Measurements from ENCODE around the gene DPEP2. TPM values are rescaled to one million over a fixed set of nuclear protein-coding genes. Genes with fewer than 3 reads are reported as not detected.
"Not testable (repeated sequence)": the region's sequence is repeated elsewhere in the genome, so short reads cannot be mapped to it uniquely, and the experiment has no call there.

The DPEP2 gene
- total and polyA plus RNA-seq, 5 experiments from 2014 or later: 29.0 to 157 (median 47.9) TPM

- no peak for DNase-seq
- Mint-ChIP-seq H3K9me3 (no peaks in the 10 kb centered on the region), H3K27me3 (no peaks in the 10 kb centered on the region), H3K4me3 (no peak overlapping the region), H3K27ac (peak overlapping the region in 9 of 10 donors; percentile 24 to 94 (median 54)), H3K36me3 (peaks cover 0 to 10% (median 0%) of the 10 kb centered on the region in 3 donors), H3K4me1 (peaks cover 22 to 40% (median 33%) of the 10 kb centered on the region in 4 donors)
- ATAC-seq: no peak
- POLR2A ChIA-PET: interaction anchor here (0.7 to 2.1 kb wide), 5 partner anchors 17 to 72 kb away, joined by 3 to 7 read pairs (median 4); no protein-coding TSS in a partner anchor
Observed at GRCh38 chr16:67988675-67989074, 10.6 kb downstream of the DPEP2 start.

DNA sequence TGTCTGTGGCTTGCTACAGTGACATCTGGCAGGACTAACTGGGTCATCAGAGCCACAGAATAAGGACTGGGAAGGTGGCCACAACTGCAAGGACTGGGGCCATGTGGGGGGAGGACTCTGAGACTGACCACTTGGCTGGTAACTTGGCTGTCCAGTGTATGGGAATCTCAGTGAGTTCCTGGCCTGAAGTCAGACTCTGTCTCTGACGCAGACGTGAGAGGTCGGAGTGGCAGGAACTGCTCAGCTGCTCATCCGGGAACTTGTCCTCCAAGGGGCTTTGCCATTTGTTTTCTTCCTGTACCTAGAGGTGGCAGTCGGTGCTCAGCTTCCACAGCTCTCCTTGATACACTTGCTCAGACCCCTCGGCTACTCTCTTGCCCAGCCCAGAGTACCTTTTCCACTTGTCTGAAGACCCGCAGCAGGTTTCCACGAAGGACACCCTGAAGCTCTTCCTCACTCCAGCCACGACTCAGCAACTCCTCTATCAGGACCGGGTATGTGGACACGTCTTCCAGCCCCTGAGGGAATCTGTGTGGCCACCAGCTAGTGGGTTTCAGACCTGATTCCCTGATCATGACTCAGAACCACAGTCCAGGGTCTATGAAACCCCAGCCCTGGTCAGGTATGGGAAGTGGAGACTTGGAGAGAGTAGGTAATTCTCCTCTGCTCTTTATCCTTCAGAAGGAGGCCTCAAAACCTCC lies 11.7 kb downstream of the DPEP2 start:
- POLR2A ChIA-PET: interaction anchor here (0.5 to 2.1 kb wide), 6 partner anchors 12 to 102 kb away, joined by 3 to 7 read pairs (median 3); no protein-coding TSS in a partner anchor
- Mint-ChIP-seq H3K9me3 (no peaks in the 10 kb centered on the region), H3K27ac (peak overlapping the region; percentile 53 to 94 (median 82)), H3K36me3 (peaks cover 0 to 10% (median 0%) of the 10 kb centered on the region in 3 donors), H3K27me3 (no peaks in the 10 kb centered on the region), H3K4me3 (peak overlapping the region in 1 of 10 donors; percentile 34), H3K4me1 (peaks cover 22 to 42% (median 32%) of the 10 kb centered on the region in 4 donors)
- DNase-seq: no peak
- ATAC-seq: no peak

DNA sequence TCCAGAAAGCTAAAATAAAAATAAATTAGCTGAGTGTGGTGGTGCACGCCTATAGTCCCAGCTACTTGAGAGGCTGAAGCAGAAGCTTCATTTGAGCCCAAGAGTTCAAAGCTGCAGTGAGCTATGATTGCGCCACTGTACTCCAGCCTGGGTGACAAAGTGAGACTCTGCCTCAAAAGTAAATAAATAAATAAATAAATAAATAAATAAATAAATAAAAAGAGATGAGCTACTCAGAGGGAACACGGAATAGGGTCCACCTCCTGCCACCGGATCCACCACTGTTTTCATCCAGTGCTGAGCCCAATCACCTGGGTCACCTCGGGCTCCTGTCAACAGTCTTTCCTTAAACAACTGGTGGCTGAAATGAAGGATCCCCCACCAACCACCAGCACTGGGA lies 12.3 kb downstream of the DPEP2 start:
- Mint-ChIP-seq H3K27me3 (no peaks in the 10 kb centered on the region), H3K4me1 (peaks cover 22 to 37% (median 28%) of the 10 kb centered on the region in 4 donors)
- ATAC-seq: no peak

DNA sequence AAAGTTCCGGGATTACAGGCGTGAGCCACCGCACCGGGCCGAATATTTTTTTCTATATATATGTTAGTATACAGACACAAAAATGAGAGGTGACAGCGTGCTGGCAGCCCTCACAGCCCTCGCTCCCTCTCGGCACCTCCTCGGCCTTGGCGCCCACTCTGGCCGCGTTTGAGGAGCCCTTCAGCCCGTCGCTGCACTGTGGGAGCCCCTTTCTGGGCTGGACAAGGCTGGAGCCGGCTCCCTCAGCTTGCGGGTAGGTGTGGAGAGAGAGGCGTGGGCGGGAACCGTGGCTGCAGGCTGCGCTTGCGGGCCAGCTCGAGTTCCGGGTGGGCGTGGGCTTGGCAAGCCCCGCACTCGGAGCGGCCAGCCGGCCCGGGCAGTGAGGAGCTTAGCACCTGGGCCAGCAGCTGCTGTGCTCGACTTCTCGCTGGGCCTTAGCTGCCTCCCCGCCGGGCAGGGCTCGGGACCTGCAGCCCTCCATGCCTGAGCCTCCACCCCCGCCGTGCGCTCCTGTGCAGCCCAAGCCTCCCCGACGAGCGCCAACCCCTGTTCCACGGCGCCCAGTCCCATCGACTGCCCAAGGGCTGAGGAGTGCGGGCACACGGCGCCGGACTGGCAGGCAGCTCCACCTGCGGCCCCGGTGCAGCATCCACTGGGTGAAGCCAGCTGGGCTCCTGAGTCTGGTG lies 17.1 kb downstream of the DPEP2 start:
- DNase-seq (no peak), ATAC-seq (no peak)
- H3K4me1 Mint-ChIP-seq: peaks cover 11 to 24% (median 21%) of the 10 kb centered on the region in 4 donors
- POLR2A ChIA-PET: interaction anchor here (0.6 to 2.3 kb wide), 6 partner anchors 10 to 46 kb away, joined by 3 to 9 read pairs (median 4); partner anchors contain the start of gene PSMB10
- no peaks in the 10 kb centered on the region for H3K9me3 Mint-ChIP-seq
- H3K27ac Mint-ChIP-seq: peak overlapping the region in 1 of 10 donors; percentile 56
- H3K36me3 Mint-ChIP-seq: no peaks in the 10 kb centered on the region
- H3K27me3 Mint-ChIP-seq: no peaks in the 10 kb centered on the region
- no peak overlapping the region for H3K4me3 Mint-ChIP-seq

More for the DNA sequence above, 12.3 kb downstream of the DPEP2 start:
- Mint-ChIP-seq H3K36me3 (peaks cover 0 to 10% (median 0%) of the 10 kb centered on the region in 3 donors), H3K4me3 (no peak overlapping the region), H3K9me3 (no peaks in the 10 kb centered on the region), H3K27ac (peak overlapping the region in 3 of 10 donors; percentile 15 to 77 (median 67))
- DNase-seq: no peak
- POLR2A ChIA-PET: interaction anchor here (0.5 to 2.1 kb wide), 7 partner anchors 13 to 480 kb away, joined by 3 to 7 read pairs (median 3); no protein-coding TSS in a partner anchor

DNA sequence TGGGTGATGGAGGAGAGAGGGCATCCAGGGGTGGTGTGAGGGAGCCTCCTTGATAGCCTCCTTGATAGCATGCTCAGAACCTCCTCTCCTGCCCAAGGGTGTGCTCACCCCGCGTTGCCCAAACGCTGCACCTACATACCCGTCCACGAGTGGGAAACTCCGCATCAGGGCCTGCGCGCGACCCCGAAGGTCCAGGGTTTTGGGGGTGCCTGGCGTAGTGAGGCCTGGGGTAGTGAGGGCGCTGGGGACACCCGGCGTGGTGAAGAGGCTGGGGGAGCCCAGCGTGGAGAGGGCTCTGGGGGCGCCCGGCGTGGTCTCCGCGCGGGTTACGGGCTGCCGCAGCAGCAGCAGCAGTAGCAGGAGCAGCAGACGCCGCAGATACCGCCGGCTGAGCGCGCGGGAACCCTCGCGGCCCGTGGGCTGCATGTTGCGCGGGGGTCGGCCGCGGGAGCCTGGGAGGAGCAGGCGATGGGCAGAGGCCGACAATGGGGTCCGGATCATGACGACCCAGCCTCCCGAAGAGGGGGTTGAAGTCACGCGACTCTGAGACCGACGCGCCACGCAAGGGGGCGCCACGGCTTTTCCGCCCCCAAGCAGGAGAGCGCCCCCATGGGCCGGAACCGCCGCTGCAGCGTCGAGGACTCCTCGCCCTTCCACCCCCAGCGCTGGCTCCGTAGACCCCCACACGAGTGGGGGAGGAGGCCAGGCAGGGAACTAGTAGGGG lies 19.2 kb downstream of the DPEP2 start, which contains the start of gene DPEP3:
TSS of gene DPEP3 (minus strand) at position 545 of the 724 bp plus-strand sequence. CDS start at position 426, 119 bp downstream.
- Mint-ChIP-seq H3K27me3 (no peaks in the 10 kb centered on the region), H3K4me1 (peaks cover 14 to 24% (median 20%) of the 10 kb centered on the region in 4 donors), H3K27ac (peak within 1 kb of the TSS in 1 of 10 donors; percentile 6), H3K4me3 (no peak within 1 kb of the TSS), H3K36me3 (no peaks in the 10 kb centered on the region), H3K9me3 (no peaks in the 10 kb centered on the region)
- DNase-seq (peak in 2 of 10 donors; percentile 14 to 23), ATAC-seq (peak in 1 of 2 donors; percentile 28)
- POLR2A ChIA-PET: interaction anchor here (1.2 to 1.4 kb wide), 2 partner anchors 16 to 51 kb away, joined by 3 to 4 read pairs; no protein-coding TSS in a partner anchor

GRCh38 chr16:67977469-67978227 lies 21.6 kb downstream of the DPEP2 start:
- peak overlapping the region in 1 of 10 donors; percentile 7 for H3K27ac Mint-ChIP-seq
- POLR2A ChIA-PET: interaction anchor here (0.5 to 1.3 kb wide), 3 partner anchors 9 to 474 kb away, joined by 3 to 4 read pairs (median 4); partner anchors contain the start of gene SLC12A4
- peaks cover under 1 to 6% (median 4%) of the 10 kb centered on the region in 4 donors for H3K4me1 Mint-ChIP-seq
- no peak for ATAC-seq
- H3K9me3 Mint-ChIP-seq: no peaks in the 10 kb centered on the region
- no peaks in the 10 kb centered on the region for H3K36me3 Mint-ChIP-seq
- no peak overlapping the region for H3K4me3 Mint-ChIP-seq
- DNase-seq: no peak
- H3K27me3 Mint-ChIP-seq: no peaks in the 10 kb centered on the region

- POLR2A ChIA-PET: no interaction called here
- H3K27me3 Mint-ChIP-seq: no peaks in the 10 kb centered on the region
- no peaks in the 10 kb centered on the region for H3K36me3 Mint-ChIP-seq
- no peak overlapping the region for H3K4me3 Mint-ChIP-seq
- no peak overlapping the region for H3K27ac Mint-ChIP-seq
- H3K9me3 Mint-ChIP-seq: no peaks in the 10 kb centered on the region
- peaks cover 0 to 7% (median 4%) of the 10 kb centered on the region in 4 donors for H3K4me1 Mint-ChIP-seq
- ATAC-seq (no peak), DNase-seq (no peak)
Observed at GRCh38 chr16:67977005-67977404, 22.3 kb downstream of the DPEP2 start.

DNA sequence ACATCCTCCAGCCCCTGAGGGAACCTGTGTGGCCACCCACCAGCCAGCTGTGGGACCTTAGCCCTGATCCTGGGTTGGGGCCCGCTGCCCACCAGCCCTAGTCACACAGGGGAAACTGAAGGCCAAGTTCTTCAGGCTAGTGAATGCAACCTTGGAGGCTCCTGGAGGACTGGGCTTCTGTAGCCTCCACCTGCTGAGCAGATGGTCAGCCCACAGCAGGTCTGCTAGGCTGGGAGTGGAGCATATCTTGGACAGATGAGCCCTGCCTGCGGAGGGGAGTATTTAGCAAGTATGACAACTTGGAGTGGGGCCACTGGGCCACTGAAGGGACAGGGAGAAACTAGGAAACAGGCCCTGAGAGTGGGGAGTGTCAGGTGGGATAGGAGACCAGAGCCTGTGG lies 23.1 kb downstream of the DPEP2 start:
- Mint-ChIP-seq H3K4me1 (peaks cover 0 to 7% (median 4%) of the 10 kb centered on the region in 4 donors), H3K27me3 (no peaks in the 10 kb centered on the region), H3K27ac (no peak overlapping the region), H3K9me3 (no peaks in the 10 kb centered on the region), H3K36me3 (no peaks in the 10 kb centered on the region), H3K4me3 (peak overlapping the region in 1 of 10 donors; percentile 26)
- DNase-seq: no peak
- no peak for ATAC-seq
- POLR2A ChIA-PET: no interaction called here

DNA sequence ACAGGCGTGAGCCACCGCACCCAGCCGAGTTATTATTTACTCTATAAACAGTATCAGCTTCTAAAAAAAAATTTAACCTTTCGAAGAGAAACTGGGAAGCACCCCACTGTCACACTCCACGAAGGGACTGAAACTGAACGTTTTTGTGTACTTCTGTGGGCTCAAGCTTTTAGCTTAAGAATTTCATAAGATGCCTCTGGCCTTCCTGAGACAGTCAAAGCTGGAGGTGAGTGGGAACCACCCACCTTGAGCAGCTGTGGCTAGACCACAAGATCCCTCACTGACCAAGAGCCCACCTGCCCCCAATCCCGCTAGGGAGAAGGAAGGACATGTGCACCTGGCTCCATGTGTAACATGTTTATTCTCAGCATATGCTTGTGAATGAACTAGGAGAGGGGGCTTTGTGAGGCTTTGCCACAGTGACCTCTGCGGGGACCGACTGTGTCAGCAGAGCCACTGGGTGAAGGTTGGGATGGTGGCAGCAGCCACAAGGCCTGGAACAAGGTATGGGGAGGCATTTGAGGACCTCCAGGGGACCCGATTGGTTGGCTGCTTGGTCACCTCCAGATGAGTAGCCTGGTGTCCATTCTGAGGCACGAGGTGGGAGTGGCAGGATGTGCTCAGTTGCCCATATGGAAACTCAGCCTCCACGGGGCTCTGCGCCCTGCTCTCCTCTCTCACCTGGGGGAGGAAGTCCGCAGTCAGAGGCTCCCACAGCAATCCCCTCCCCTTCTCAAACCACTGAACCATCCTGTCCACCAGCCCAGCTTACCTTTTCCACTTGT lies 23.8 kb downstream of the DPEP2 start:
- peak overlapping the region in 3 of 10 donors; percentile 3 to 40 (median 15) for H3K27ac Mint-ChIP-seq

DNA sequence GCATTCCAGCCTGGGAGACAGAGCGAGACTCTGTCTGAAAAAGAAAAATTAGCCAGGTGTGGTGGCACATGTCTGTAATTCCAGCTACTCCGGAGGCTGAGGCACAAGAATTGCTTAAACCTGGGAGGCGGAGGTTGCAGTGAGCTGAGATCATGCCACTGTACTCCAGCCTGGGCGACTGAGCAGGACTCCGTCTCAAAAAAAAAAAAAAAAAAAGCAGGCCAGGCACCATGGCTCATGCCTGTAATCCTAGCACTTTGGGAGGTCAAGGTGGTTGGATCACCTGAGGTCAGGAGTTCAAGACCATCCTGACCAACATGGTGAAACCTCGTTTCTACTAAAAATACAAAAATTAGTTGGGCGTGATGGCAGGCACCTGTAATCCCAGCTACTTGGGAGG lies 27.0 kb downstream of the DPEP2 start:
- not testable (repeated sequence) for H3K27ac Mint-ChIP-seq, ATAC-seq, DNase-seq, H3K4me3 Mint-ChIP-seq, H3K9me3 Mint-ChIP-seq, H3K27me3 Mint-ChIP-seq, H3K36me3 Mint-ChIP-seq
- POLR2A ChIA-PET: interaction anchor here (0.7 kb wide), 1 partner anchor 206 kb away, joined by 4 read pairs; no protein-coding TSS in a partner anchor
- peaks cover 11 to 25% (median 16%) of the 10 kb centered on the region in 4 donors for H3K4me1 Mint-ChIP-seq

More for the DNA sequence above, 23.8 kb downstream of the DPEP2 start:
- POLR2A ChIA-PET: interaction anchor here (0.6 to 0.9 kb wide), 2 partner anchors 46 to 210 kb away, joined by 3 to 4 read pairs; no protein-coding TSS in a partner anchor
- ATAC-seq (no peak), DNase-seq (no peak)
- H3K4me3 Mint-ChIP-seq: no peak overlapping the region
- H3K27me3 Mint-ChIP-seq: no peaks in the 10 kb centered on the region
- H3K4me1 Mint-ChIP-seq: peaks cover 0 to 7% (median 4%) of the 10 kb centered on the region in 4 donors
- H3K9me3 Mint-ChIP-seq: no peaks in the 10 kb centered on the region
- H3K36me3 Mint-ChIP-seq: no peaks in the 10 kb centered on the region

- H3K27me3 Mint-ChIP-seq: no peaks in the 10 kb centered on the region
- POLR2A ChIA-PET: interaction anchor here (1.5 to 3.2 kb wide), 3 partner anchors 11 to 35 kb away, joined by 3 to 34 read pairs (median 6); partner anchors contain the start of gene PSMB10
- H3K36me3 Mint-ChIP-seq: no peaks in the 10 kb centered on the region
- H3K27ac Mint-ChIP-seq: peak overlapping the region in 3 of 10 donors; percentile 24 to 67 (median 31)
- H3K4me3 Mint-ChIP-seq: peak overlapping the region in 4 of 10 donors; percentile 38 to 75 (median 52)
- H3K4me1 Mint-ChIP-seq: peaks cover 13 to 35% (median 26%) of the 10 kb centered on the region in 4 donors
- H3K9me3 Mint-ChIP-seq: no peaks in the 10 kb centered on the region
- ATAC-seq: no peak
- no peak for DNase-seq
Observed at GRCh38 chr16:67971111-67971510, 28.2 kb downstream of the DPEP2 start.
